ENCODE measurements around the gene WDR18.

- TF ChIP-seq, protein P1, sequence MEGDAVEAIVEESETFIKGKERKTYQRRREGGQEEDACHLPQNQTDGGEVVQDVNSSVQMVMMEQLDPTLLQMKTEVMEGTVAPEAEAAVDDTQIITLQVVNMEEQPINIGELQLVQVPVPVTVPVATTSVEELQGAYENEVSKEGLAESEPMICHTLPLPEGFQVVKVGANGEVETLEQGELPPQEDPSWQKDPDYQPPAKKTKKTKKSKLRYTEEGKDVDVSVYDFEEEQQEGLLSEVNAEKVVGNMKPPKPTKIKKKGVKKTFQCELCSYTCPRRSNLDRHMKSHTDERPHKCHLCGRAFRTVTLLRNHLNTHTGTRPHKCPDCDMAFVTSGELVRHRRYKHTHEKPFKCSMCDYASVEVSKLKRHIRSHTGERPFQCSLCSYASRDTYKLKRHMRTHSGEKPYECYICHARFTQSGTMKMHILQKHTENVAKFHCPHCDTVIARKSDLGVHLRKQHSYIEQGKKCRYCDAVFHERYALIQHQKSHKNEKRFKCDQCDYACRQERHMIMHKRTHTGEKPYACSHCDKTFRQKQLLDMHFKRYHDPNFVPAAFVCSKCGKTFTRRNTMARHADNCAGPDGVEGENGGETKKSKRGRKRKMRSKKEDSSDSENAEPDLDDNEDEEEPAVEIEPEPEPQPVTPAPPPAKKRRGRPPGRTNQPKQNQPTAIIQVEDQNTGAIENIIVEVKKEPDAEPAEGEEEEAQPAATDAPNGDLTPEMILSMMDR (IDR thresholded peaks at IDR 0.05): no peak
- no peak for TF ChIP-seq POLR2A (IDR thresholded peaks at IDR 0.05)
Observed at GRCh38 chr19:1000591-1001537, 16.7 kb downstream of the WDR18 start.

Measured in uterus (tissue), 2 donors.